T-helper 1 cell treated with Interleukin-12 subunit alpha and Interleukin-12 subunit beta and Interleukin-4 antibody, amounts not matched to agents 30 ng/mL and 1 ng/mL, for 36 hours (primary cell): ENCODE data around the gene CCDC40. TPM values are rescaled to one million over a fixed set of nuclear protein-coding genes. Genes with fewer than 3 reads are reported as not detected.
"Not testable (repeated sequence)": the region's sequence is repeated elsewhere in the genome, so short reads cannot be mapped to it uniquely, and the experiment has no call there.

Experiments used
- intact Hi-C: fragments of 100-400 bp; cut with micrococcal nuclease; formaldehyde crosslinking; loops from one replicate; pipeline ENCODE4 v1.15.1; 2024
- total RNA-seq: library from RNA; stranded (reverse); gene quantifications from 2 replicates; pipeline ENCODE4 v1.2.3, GENCODE V29; 2022

The CCDC40 gene
- total RNA-seq, 1 donor from 2014 or later: not detected

DNA sequence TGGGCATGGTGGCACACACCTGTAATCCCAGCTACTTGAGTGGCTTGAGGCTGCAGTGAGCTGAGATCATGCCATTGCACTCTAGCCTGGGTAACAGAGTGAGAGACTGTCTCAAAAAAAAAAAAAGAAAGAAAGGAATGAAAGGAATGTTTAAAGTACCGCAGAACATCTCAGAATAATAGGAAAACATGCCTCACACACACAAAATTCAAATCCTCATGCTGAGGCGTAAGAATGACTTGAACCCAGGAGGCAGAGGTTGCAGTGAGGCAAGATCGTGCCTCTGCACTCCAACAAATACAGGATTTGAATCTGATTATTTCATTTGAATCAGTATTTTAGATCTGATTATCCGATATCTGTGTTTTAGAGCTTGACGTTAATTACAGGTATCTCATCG lies 43.6 kb downstream of the CCDC40 start:
- intact Hi-C loops: loop anchor here (5.0 kb wide), 1 partner anchor 73 kb away; no protein-coding TSS in a partner anchor

DNA sequence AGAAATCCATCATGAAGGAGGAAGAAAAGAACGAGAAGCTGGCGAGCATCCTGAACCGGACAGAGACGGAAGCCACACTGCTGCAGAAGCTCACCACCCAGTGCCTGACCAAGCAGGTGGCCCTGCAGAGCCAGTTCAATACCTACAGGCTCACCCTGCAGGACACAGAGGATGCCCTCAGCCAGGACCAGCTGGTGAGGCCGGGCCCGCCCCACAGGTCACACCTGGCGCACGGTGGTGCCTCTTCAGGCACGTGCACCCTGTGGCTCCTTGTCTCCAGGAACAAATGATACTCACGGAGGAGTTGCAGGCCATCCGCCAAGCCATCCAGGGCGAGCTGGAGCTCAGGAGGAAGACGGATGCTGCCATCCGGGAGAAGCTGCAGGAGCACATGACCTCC lies 45.2 kb downstream of the CCDC40 start:
- intact Hi-C loops: loop anchor here (5.0 kb wide), 1 partner anchor 74 kb away; no protein-coding TSS in a partner anchor

DNA sequence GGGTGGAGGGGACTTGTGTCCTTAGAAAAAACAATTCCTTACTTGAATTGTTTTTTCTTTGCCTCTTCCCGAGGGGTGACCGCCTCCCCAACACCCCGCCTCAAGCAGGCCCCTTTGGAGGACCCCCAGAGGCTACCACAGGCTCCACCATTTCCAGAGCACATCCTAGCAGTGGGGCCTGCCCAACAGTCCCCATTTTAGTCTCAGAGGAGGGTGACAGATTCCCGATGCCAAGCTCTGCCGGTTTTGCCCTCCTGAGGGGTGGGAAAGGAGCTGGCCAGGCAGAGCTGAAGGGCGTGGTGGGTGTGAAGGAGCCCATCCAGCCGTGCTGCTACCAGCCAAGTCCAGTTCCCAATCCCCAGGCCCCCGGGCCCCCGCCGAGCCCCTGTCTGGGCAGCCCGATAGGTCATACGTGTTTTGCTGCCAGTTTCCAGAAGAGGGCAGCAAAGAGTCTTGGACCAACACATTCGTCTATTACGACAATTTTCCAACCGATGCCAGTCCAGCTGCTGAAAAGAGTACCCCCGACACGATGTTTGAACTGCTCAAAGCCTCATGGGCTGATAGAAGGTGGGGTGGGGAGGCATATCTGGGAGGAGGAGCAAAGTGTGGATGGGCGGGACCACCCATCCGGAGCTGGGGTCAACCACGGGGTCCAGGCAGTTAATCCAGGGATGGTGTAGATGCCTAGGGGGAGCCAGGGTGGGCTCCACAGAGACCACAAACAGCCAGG lies 46.1 kb downstream of the CCDC40 start:
- intact Hi-C loops: loop anchor here (1.0 to 5.0 kb wide), 3 partner anchors 18 to 171 kb away; partner anchors contain the start of gene GAA

DNA sequence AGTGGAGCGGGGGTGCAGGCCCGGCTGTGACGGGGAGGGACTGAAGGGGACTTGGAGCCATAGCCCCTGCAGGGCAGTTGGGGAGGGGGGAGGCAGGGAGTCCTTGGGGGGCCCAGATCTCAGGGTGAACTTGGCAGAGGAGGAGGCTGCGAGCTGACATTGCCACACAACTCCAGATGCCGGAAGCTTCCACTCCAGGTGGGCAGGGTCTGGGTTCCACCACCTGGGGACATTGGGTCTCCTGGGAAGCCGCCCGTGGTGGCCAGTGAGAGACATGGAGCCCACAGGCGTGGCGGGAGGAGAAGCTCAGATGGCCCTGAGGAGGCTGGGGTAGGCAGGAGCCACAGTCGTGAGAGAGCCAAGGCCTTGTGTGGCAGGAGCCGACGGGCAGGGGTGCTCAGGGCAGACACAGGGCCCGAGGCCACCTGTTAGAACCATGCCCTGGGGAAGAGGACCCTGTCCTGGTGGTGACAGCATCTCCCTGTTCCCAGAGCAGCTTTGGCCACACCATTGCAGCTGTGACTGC lies 46.8 kb downstream of the CCDC40 start:
- intact Hi-C loops: loop anchor here (2.0 to 5.0 kb wide), 2 partner anchors 18 to 76 kb away; partner anchors contain the start of gene GAA

DNA sequence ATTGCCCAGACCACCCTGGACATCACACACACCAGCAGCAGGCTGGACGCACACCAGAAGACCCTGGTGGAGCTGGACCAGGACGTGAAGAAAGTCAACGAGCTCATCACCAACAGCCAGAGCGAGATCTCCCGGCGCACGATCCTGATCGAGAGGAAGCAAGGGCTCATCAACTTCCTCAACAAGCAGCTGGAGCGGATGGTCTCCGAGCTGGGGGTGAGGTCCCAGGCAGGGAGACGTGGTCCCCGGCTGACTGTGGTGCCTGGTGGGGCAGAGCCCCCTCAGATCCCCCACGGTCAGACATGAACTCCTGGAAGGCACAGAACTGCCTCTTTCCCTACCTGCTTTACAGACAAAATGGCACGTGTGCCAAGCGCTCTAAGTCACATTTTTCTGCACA lies 48.3 kb downstream of the CCDC40 start:
- intact Hi-C loops: loop anchor here (5.0 kb wide), 1 partner anchor 77 kb away; no protein-coding TSS in a partner anchor

DNA sequence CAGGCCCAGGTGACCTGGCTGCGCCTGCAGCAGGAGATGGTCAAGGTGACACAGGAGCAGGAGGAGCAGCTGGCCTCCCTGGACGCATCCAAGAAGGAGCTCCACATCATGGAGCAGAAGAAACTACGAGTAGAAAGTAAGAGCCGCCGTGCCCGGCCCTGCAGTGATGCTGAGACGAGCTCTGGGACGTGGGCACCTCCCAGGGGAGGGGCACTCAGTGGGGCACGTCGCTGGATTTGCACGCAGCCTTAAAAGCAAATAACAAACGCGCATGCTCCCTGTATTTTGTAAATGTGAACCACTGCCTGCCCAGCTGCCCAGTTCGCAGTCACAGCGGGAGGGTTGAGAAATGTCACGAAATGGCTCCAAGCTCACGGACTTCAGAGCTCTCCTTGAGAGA lies 49.6 kb downstream of the CCDC40 start:
- intact Hi-C loops: no loop called here

DNA sequence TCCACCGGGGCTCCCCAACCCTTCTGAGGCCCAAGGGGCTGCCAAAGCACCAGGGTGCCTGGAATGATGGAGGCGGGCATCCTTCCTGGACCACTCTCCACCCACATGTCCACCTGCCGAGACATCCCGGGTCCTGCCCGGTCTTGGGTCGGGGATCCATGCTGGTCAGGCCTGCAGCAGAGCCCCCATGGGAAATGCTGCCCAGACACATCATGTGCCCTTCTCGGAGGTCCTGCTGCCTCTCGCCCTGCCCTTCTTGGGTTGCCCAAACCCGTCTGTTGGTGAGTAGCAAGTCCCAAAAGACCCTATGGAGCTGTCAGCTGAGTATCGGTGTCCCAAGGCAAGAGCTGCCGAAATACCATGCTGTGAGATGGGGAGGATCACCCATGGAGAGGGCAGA lies 50.2 kb downstream of the CCDC40 start:
- intact Hi-C loops: no loop called here

DNA sequence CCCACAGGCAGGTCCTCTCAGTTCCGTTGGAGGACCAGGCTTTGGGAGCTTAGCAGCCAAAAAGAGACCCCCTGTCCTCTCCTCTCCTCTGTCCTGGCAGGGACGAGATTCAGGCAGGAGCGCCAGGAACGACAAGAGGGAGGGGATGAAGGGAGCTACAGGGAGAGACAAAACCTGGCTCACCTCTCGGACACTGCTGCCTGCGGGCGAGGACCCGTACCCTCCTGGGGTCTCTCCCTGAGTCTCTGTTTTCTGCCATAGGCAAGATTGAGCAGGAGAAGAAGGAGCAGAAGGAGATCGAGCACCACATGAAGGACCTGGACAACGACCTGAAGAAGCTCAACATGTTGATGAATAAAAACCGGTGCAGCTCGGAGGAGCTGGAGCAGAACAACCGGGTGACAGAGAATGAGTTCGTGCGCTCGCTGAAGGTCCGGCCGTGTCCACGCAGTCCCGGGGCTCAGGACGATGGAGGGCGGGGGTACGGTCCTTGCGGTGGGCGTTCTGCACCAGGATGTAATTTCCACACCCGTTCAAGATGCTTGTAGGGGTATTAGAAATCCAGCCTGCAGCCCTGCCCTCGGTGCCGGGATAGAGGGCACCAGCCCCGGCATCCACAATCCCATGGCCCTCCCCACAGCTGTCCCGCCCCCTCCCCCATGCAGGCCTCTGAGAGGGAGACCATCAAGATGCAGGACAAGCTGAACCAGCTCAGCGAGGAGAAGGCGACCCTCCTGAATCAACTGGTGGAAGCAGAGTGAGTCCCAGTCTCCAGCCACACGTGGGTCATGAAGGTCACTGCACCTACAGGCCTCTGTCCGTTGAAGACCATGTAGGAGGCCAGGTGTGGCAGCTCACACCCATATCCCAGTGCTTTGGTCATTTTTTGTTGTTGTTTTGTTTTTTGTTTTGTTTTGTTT lies 51.2 kb downstream of the CCDC40 start:
- intact Hi-C loops: no loop called here

DNA sequence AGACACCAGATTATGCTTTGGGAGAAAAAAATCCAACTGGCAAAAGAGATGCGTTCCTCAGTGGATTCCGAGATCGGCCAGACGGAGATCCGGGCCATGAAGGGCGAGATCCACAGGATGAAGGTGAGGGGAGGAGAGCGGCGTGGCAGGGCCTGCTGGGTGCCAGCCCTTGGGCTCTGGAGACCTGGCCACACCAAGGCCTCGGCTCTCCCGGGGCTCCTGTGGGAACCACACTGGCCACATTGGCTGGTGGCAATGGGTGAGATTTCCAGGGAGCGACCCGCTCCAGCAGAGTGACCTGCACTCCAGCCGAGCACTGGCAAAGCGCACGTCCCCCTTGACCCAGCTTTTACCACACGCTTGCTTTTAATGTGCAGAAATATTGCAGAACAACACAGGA lies 53.3 kb downstream of the CCDC40 start:
- intact Hi-C loops: no loop called here

DNA sequence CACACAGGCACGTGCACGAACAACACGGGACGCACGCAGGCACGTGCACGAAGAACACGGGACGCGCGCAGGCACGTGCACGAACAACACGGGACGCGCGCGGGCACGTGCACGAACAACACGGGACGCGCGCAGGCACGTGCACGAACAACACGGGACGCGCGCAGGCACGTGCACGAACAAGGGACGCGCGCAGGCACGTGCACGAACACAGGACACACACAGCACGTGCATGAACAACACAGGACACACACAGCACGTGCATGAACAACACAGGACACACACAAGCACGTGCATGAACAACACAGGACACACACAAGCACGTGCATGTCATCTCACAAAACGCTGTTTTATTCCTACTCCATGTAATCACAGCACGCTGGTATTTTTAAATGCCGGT lies 53.7 kb downstream of the CCDC40 start:
- intact Hi-C loops: not testable (repeated sequence)

DNA sequence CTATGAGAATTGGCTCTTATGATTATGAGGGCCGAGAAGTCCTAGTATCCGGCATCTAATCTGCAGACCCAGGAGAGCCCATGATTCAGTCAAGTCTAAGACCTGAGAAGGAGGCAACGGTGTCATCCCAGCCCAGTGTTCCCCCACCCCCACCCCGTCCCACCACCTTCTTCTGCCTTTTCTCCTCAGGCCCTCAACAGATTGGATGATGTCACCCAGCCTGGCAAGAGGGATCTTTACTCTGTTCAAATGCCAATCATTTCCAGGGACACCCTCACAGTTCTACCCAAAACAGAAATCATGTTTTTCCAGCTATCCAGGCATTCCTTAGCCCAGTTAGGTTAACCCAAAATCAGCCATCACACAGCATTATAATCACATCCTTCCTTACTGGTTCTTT lies 54.9 kb downstream of the CCDC40 start:
- intact Hi-C loops: no loop called here

DNA sequence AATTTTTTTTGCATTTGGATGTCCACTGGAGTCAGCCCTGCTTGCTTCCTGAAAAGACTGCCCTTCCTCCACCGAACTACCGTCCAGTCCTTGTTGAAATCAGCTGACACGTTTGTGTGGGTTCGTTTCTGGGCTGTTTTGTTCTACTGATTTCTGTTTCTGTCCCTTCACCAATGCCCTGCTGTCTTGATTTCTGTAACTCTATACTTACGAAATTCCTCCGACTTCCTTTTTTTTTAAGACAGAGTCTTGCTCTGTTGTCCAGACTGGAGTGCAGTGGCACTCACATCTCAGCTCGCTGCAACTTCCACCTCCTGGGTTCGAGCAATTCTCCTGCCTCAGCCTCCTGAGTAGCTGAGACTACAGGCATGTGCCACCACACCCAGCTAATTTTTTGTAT lies 56.5 kb downstream of the CCDC40 start:
- intact Hi-C loops: no loop called here

DNA sequence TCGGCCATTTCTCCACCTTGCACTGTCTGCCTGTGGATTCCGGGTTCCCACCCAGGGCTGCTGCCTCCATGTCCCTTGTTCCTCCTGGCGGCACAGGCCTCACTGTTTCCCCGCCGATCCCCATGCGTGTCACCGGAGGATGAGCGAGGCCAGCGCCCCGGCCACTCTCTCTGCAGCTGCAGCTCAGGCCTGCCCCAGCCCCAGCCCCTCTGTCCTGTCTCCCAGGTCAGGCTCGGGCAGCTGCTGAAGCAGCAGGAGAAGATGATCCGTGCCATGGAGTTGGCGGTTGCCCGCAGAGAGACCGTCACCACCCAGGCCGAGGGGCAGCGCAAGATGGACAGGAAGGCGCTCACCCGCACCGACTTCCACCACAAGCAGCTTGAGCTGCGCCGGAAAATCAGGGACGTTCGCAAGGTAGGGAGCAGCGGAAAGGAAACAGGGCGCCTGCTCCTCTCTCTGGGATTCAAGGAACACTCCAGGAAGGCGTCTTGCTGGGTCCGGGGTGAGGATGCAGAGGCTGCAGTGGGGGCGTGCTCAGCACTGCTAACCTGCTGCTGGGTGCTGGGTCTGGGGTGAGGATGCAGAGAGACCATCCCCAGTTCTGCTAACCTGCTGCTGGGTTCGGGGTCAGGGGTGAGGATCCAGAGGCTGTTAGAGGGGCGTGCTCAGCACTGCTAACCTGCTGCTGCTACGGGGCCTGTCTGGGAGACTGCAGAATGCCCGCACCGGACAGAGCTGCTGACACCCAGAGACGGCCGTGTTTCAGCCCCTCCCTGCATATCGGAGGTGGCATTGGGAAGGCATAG lies 58.8 kb downstream of the CCDC40 start:
- intact Hi-C loops: no loop called here

DNA sequence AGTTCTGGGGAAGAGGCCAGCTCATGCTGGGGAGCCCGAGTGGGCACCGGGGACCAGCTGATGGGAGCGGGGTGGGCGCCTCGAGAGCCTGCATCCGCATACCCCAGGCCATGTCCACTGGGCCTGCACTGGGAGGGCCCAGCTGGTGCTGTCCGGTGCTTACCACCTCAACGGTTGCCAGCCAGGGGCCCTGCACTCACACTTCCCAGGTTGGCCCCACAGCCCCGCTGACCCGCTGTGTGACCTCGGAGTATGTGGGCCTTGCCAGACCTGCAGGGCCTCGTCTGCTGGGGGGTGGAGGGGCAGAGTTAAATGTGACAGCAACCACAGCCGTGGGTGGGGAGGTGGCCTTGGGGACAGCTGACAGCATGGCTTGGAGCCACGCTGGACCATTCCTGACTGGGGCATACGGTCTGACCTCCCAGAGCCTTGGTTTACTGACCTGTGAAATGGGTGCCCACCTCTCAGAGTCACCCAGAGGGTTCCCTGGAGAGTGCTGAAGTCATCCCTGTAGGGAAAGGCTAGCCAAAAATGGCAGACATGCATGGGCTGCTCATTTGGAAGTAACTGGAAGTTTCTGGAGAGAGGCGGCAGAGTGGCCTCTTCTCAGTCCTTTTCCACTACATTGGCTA lies 59.5 kb downstream of the CCDC40 start:
- intact Hi-C loops: no loop called here

DNA sequence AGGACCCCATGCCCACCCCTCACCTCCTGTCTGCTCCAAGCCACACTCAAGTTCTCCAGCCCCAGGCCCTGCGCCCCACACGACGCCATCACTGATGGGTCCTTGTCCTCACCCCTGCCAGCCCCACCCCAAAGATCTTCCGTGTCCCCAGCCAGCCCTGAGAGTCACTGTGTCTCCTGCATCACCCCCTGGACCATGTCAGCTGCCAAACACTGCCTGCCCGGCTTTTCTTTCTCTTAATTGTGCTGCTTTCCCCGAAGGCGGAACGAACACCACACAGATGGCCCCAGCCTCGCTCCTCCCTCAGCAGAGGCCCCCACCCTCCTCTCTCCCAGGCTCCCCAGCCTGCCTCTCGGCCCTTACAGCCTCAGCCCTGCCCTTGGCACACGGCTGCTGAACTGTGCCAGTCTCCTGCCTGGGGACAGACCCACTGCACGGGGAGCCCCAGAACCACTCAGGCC lies 60.1 kb downstream of the CCDC40 start:
- intact Hi-C loops: no loop called here

DNA sequence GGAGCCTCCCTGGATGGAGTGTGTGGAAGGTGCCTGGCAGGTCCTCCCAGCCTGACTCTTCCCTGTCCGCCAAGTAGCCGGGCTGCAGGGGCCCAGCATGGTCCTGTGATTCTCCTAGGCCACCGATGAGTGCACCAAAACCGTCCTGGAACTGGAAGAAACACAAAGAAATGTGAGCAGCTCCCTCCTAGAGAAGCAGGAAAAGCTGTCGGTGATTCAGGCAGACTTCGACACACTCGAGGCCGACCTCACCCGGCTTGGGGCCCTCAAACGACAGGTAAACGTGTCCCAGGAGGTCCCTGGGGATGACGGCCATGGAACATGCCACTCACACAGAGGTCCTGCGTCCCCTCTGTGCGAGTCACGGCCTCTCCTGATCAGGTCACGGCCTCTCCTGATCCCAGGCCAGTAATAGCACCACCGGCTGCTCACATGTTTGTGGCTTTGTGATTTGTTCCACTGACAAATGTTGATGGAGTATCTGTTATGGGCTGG lies 60.7 kb downstream of the CCDC40 start:
- intact Hi-C loops: no loop called here

DNA sequence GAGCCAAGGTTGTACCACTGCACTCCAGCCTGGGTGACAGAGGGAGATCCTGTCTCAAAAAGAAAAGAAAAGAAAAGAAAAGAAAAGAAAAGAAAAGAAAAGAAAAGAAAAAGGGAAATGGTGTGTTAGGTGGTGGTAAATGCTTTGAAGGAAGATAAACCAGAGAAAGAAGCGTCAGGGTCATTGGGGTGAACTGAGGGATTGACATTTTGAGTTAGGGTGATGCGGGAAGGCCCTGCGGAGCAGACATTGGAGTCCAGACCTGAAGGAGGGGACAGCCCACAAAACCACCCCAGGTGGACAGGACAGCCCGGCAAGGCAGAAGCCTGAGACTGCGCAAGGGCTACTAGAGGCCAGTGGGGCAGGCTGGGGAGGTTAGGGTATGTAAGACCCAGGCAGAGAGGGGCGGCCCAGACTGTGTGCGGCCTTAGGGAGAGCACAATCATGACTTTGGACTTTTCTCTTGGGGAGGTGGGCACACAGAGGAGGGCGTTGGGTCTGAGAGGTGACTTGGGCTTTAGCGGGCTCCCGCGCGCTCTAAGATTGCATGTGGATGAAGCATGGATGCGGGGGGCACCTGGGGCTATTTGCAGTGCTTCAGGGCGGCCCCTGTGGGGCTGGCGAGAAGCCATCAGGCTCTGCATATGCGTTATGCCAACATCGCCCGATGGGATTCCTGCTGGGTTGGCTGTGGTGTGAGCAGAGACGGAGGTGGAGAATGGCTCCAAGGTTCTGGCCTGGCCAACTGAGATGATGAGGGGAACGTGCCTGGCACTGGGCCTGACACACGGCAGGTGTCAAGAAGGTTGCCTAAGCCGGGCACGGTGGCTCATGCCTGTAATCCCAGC lies 61.6 kb downstream of the CCDC40 start:
- intact Hi-C loops: no loop called here

DNA sequence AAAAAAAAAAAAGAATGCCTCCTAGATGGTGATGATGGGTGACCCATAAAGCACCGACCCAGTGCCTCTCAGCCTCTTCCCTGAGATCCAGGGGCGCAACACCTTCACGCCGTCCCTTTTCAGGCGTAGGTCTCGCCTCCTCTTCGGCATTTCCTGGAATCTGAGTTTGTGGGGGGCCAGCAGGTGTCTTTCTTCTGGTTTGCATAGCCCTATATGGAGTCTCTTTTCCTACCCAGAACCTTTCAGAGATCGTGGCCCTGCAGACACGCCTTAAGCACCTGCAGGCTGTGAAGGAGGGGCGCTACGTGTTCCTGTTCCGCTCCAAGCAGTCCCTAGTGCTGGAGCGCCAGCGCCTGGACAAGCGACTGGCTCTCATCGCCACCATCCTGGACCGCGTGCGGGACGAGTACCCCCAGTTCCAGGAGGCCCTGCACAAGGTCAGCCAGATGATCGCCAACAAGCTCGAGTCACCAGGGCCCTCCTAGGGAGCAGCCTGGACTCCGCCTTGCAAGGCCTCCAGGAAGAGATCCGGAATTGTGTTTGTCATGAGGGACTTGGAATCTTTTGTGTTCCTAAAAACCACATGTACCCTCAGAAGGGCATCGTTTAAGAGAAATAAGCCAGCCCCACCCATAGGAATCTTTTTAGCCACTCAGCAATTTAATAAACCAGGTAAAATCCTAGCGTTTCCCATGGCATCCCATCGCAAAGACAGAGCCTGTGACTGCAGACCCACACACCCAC lies 63.0 kb downstream of the CCDC40 start:
- intact Hi-C loops: loop anchor here (2.0 to 5.0 kb wide), 4 partner anchors 17 to 262 kb away; partner anchors contain the start of genes CBX4 and CCDC40

DNA sequence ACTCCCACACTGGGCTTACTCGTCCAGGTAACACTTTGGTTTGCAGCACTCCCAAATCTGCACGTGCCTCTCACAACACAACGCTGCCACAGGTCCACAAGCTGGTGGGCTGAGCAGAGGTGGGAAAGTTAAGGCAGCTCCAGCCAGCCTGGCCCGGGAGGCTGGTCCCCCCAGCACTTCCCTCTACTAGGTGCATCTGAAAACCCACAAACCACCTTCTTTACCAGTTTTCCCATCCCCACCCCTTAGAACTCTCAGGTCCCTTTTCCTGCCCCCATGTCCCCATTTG lies 63.5 kb downstream of the CCDC40 start:
- intact Hi-C loops: loop anchor here (2.0 to 5.0 kb wide), 4 partner anchors 17 to 263 kb away; partner anchors contain the start of genes CBX4 and CCDC40
